ENCODE data around the gene DNLZ.

DNA sequence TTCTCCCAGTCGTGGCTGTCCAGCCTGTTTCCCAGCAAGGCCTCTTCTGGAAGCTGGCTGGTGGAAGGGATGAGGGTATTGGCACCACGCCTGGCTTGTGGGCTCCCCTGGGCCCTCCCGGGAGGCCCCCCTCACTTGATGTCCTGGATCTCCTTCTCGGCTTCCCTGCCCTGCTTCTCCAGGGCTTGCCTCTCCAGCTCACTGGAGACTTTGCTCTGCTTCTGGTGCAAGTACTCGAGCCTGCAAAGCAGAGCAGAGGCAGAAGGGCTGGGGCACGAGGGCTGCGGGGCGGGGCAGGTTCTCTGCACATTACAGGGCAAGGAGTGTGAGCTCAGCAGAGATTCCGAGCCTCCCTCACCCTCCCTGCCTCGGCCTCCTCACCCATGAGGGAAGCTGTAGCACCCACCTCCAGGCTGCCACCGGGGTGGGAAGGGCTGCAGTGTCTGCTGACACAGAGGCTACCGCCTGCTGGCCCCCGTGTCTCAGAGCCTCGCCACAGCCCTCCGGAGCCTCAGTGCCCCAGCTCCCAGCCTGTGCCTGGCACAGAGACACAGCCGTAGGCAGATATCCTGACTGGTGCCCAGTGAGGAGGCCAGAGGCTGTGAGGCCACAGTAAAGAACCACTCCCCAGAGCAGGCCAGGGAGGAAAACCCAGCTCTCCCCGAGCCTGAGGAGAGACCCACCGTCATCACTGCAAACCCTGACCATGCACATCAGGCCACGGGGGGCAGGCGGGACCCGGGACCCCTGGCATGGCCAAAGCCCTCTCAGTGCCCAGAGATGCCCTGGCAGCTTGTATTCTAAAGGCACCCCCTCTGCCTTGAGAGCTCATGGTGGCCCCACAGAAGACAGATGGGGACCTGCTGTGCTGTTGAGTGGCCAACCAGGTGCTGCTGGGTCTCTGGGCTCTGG, 29.2 kb upstream of the DNLZ start:
- TF ChIP-seq, protein P1, sequence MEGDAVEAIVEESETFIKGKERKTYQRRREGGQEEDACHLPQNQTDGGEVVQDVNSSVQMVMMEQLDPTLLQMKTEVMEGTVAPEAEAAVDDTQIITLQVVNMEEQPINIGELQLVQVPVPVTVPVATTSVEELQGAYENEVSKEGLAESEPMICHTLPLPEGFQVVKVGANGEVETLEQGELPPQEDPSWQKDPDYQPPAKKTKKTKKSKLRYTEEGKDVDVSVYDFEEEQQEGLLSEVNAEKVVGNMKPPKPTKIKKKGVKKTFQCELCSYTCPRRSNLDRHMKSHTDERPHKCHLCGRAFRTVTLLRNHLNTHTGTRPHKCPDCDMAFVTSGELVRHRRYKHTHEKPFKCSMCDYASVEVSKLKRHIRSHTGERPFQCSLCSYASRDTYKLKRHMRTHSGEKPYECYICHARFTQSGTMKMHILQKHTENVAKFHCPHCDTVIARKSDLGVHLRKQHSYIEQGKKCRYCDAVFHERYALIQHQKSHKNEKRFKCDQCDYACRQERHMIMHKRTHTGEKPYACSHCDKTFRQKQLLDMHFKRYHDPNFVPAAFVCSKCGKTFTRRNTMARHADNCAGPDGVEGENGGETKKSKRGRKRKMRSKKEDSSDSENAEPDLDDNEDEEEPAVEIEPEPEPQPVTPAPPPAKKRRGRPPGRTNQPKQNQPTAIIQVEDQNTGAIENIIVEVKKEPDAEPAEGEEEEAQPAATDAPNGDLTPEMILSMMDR (IDR thresholded peaks at IDR 0.05; ENCODE audit: low read depth, low read length), result no peak
- no peak for TF ChIP-seq EZH2phosphoT487 (IDR thresholded peaks at IDR 0.05; ENCODE audit: low read depth)

Measured in OCI-LY3 (cell line).